Glomerular visceral epithelial cell (primary cell): Measurements from ENCODE around the gene MED16.
"Not testable (repeated sequence)": the region's sequence is repeated elsewhere in the genome, so short reads cannot be mapped to it uniquely, and the experiment has no call there.

Experiments
- DNase-seq: peaks from one replicate; pipeline ENCODE4 v3.0.0-alpha.2; 2016; ENCODE audit errors: extremely low spot score

Gene MED16

GRCh38 chr19:889662-890295, 3.2 kb downstream of the MED16 start:
- no peak for DNase-seq

GRCh38 chr19:888581-889385, 4.2 kb downstream of the MED16 start:
- DNase-seq, result no peak

- DNase-seq, result no peak
These were observed 5.4 kb downstream of the MED16 start for GRCh38 chr19:887599-887998.

- peak; percentile 63 for DNase-seq
These were observed 5.9 kb downstream of the MED16 start for GRCh38 chr19:887072-887471.

GRCh38 chr19:885536-886224, 7.3 kb downstream of the MED16 start:
- DNase-seq, result no peak

GRCh38 chr19:884420-885211, 8.4 kb downstream of the MED16 start:
- no peak for DNase-seq

GRCh38 chr19:883661-884211, 9.3 kb downstream of the MED16 start:
- no peak for DNase-seq

GRCh38 chr19:882871-883497, 10.0 kb downstream of the MED16 start:
- no peak for DNase-seq

GRCh38 chr19:881385-882071, 11.5 kb downstream of the MED16 start:
- DNase-seq, result no peak

GRCh38 chr19:879711-880438, 13.1 kb downstream of the MED16 start:
- no peak for DNase-seq

- DNase-seq, result not testable (repeated sequence)
These were observed 14.0 kb downstream of the MED16 start for GRCh38 chr19:878751-879561.

GRCh38 chr19:877992-878660, 14.9 kb downstream of the MED16 start:
- DNase-seq, result not testable (repeated sequence)

GRCh38 chr19:876780-877314, 16.1 kb downstream of the MED16 start:
- no peak for DNase-seq

- DNase-seq, result no peak
These were observed 16.9 kb downstream of the MED16 start for GRCh38 chr19:876089-876488.

GRCh38 chr19:875265-875879, 17.6 kb downstream of the MED16 start:
- DNase-seq, result no peak

GRCh38 chr19:873561-874041, 19.4 kb downstream of the MED16 start:
- no peak for DNase-seq

- DNase-seq, result peak; percentile 41
These were observed 19.9 kb downstream of the MED16 start for GRCh38 chr19:873084-873483.
